GM21619 (cell line): ENCODE data around the gene MMS22L.

Experiments used
- ATAC-seq: cut with Tn5 transposase; IDR thresholded peaks from one replicate; pipeline ENCODE4 v1.9.1; 2021; ENCODE audit not compliant: unreplicated experiment

Gene MMS22L

DNA sequence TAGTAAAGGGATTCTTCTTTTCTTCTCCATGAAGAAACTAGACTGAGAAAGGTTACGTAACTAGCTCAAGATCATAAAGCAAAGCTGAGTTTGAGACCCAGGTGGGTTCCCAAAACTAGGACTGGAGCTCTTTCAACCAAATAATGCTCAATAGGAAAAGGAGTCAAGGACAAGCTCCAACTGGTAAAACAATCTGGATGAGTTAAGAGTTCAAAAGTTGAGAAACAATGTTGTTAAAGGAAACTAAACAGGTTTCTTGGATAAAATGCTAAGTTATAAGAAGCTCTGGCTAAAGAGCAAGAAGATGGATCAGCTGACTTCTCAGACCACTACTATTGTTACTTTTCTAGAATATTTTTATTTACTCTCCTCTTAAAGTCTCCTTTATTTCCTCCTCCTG, 137.3 kb downstream of the MMS22L start:
- ATAC-seq, result no peak

DNA sequence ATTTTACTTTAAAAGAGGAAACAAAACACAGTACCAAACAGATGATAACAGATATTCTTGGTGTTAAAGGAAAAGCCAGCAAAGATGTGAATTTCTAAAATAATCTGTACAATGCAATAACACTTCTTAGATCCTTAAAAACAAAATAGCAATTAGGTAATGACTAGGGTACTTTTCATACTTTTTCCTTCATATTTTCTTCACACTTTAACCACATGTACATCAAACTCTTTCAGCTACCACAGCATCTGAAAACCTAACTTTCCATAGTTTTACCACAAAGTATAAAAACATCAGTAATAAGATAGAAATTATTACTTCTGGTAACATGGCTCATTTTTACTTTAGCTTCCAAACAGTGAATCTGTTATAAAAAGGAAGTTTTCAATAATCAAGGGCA, 141.3 kb downstream of the MMS22L start:
- no peak for ATAC-seq

DNA sequence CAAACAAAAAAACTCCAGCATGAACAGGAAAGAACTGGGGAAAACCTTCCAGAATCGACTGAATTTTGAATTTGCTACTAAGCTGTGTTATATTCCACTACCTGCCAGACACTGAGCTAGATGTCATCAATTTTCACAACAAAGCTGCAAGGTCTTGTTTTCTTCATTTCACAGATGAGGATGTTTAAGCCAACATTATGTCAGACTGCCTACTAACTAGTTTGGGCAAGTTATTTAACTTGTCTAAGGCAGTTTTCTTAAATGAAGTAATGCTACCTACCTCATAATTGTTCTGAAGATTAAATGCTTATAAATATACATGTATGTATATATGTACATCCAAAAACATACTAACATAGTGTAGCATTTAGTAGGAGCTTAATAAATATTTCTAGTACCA, 144.4 kb downstream of the MMS22L start:
- ATAC-seq, result no peak

DNA sequence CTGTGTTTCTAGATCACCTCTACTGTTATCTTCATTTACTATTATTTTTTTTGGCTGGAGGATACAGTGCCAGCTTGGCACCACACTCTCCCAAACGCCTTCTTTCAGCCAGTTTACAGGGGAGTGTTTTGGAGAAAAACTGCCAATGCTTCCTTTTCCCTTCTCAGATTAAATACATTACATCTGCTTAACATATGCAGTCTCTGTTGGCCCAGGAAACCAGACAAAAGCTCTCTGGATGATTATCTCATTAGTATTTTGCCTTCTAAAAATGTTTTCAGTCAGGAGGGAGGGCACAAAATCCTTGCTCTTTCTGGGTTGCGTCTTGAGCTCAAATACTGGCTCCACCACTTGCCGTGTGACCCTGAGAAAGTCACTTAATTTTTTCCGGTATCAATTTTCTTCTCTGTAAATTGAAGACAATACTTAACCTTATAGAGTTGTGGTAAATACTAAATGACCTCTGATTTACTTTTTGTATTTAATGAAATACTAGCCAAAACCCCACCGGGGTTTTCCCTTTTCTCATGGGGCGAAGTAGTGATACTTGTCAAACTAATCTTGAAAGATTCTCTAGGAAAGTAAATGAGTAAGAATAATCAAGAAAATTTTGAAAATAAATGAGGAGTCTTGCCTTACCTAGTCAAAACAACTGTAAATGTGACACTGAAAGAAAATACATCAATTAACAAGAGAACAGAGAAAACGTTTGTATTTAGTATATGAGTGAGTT, 146.2 kb downstream of the MMS22L start:
- ATAC-seq, result peak; percentile 58

DNA sequence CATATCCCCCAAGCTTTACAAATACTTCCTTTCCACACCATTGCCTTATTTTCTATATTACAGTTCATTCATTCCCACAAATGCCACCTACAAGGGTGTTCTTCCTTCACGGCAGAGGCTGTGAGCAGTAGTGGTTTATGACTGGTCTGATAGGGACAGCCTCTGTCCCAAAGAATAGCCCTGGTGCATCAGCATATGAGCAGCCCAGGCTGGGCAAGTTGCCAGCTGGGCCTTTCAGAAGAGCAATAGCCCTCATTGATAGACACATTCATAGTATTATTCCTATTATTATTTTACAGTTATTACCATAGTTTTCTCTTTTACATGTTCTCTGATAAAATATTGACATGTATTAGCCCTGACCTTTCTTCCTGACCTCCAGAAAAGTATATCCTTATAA, 149.9 kb downstream of the MMS22L start:
- no peak for ATAC-seq

DNA sequence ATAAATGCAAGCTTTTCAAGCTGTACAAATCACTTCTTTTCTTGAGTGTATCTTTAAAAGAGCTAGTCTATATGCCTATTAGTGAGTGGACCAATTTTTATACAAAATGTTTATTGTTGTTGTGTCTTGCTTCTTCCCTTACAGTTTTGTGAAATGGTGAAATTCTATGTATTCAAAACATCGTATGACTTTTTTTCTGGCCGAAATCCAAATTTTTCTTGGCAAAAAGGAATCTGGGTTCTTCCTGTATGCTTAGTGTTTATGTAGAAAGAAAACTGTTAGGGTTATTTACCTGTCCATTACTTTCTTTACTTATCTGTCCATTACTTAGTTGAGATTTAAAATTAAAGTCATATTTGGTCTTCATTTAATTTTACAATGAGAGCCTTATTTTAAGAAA, 153.9 kb downstream of the MMS22L start:
- ATAC-seq, result no peak

DNA sequence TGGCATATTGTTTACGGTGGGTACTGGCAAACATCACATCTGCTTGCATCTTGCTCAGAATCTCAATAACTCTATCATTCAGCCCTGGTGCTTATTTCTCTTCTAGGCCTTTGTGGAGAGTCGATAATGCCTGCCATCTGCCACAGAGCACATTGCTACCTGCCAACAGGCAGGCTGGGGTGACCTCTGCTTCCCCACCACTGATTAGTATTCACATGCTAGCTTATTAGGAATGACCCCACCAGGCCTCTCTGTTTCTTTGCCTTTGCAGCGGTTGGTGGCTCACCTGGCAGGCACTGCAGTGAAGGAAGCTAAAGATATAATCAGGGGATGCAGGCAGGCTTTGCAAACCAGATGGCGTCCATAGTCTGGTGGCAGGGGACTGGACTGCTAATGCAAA, 154.5 kb downstream of the MMS22L start:
- no peak for ATAC-seq

DNA sequence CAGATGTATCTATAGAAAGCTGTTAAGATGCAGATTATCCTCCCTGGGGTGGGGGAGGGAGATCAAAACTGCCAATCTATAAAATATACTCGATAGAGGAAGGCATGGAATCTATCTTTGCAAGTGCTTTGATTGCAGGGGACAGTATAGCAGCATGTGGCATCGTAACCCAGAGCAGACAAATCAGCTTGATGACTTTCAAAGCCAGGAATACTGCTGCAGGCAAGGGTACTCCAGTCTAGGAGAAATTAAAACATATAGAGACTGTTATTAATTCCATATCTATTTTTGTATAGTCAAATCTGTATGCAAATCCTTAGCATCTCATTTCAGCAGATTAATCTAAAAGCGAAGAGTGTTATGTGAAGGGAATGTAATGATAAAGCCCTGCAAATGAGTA, 159.4 kb downstream of the MMS22L start:
- no peak for ATAC-seq

DNA sequence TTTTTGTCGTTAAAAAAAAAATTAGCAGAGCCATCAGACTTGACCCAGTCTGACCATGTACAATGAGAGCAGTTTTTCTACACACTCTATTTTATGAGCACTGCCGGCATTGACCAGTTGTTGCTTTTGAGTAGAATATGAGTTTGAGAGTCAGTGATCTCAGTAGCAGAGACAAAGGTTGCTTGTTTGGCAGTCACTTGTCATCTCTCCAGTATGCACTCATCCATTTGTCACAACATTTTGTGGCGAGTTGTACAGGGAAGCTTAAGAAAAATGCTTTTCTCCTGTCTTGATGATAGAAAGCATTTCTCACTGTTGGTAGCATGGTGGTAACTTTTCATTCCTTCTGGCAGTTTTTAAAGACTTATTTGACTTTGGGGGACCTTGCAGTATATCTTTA, 159.9 kb downstream of the MMS22L start:
- ATAC-seq, result no peak

DNA sequence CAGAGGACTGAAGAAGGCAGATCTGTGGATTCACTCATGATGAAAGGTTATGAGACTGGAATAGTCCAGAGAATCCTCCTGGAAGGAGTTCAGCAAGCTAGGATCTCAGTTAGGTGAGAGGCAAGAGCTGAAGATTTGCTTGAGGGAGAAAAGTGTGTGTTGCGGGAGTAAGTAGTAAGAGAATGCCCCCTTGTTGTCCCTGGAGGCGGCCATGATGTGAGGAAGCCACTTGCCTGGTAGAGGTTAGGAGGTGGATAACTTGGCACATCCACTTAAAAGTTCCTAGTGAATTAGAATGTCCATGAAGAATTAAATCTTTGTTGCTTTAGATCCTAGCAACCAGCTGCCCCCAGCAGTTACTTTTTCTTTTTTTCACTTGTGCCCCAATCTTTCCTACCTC, 162.5 kb downstream of the MMS22L start:
- no peak for ATAC-seq

DNA sequence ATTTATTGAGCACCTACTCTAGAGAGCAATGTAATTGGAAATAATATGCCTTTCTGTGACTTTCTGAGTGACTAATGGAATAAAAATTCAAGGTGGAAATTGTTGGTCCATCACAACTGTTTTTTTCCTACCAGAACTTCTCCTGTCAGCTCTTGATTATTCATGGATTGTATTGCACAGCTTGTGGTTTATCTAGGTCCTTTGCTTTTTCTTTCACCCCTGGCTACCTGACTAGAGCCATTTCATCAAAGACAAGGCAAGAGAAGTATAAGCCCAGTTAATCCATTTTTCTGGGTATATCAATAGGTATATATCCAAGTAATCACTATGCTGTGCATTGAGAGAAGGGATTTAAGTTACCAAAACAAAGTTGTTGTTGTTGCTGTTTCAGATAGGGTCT, 168.4 kb downstream of the MMS22L start:
- ATAC-seq, result no peak

DNA sequence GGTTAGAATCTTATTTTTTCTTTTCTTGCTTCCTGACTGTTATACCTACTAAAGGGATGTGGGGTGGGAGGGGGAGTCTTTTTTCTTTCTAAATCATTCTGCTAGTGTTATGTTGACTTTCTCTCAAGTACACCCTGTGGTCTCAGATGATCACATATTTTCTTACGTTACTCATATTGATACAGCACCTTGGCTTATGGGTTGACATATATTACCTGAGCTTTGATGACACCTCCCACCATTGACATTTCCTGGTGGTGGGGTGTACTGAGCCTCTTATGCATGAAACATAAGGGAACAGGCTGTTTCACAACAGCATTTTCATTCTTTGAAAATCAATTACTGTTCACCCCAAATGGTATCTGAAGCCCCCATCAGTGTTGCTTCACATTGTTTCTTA, 169.8 kb downstream of the MMS22L start:
- ATAC-seq, result no peak

DNA sequence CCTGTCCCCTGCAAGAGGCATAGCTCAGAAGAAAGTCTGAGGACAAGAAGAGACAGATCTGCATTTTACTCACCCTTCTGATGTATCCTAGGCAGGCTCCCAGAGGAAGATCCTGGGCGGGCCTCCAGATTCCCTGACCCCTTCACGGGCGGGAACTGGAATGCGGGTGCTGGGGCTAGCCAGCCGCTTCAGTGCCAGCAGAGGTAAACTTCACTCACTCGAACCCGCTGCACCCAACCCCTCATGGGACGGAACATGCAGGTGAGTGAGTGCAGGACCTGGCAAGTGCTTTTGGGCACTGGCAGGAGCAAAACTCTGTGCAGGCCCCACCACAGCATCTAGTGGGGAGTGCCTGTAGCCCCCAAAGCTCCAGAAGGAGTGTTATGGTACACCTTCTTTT, 171.8 kb downstream of the MMS22L start:
- ATAC-seq, result no peak

DNA sequence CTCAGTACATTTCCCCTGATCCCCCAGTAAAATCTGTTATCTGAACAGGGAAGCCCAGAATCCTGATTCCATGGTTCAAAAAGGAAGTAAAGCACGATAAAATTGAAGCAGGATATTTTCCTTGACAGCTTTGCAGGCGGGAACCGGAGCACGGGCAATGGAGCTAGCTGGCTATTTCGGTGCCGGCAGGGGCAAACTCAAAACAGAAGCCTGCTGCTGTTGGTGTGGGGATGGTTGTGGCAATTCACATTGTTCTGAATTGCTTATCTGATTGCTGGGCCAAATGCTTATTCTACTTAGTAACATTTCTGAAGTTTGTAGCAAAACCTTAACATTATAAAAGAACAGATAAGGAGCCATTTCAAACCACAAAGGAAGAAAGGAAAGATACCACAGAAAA, 172.4 kb downstream of the MMS22L start:
- no peak for ATAC-seq

DNA sequence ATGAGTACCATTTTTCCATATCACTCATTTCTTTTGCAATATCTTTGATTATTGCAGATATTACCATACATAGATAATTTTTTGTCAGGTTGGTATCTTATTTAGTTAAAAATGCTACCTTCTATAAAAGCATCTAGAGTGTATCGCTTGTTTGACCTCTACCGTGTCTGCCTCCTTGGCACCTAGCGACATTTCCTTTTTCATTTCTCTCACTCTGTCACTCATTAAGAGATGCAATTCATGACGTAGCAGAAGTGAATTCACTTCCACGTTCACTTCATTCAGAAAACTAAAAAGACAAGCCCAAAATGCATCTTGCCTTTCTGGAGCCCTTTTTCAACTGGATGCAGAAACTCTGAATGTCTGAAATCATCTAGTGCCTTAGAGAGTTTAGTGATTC, 172.9 kb downstream of the MMS22L start:
- no peak for ATAC-seq

DNA sequence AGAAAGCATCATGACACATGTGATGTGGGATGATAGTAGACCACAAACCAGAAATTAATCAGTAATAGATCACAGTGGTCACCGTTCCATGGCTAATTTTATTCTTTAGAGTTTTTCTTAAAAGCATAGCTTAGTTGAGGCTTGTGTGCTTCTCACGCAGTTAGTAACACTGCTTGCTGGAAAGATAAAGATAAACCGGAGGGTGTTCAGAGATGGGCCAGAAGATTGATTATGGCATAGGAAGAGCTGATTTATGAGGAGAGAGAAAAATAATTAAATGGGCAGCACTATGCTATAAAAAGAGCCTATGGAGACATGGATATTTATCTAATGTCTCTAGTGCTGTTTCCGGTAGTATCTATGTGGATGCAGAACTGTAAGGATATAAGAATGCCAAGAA, 173.6 kb downstream of the MMS22L start:
- ATAC-seq, result no peak

DNA sequence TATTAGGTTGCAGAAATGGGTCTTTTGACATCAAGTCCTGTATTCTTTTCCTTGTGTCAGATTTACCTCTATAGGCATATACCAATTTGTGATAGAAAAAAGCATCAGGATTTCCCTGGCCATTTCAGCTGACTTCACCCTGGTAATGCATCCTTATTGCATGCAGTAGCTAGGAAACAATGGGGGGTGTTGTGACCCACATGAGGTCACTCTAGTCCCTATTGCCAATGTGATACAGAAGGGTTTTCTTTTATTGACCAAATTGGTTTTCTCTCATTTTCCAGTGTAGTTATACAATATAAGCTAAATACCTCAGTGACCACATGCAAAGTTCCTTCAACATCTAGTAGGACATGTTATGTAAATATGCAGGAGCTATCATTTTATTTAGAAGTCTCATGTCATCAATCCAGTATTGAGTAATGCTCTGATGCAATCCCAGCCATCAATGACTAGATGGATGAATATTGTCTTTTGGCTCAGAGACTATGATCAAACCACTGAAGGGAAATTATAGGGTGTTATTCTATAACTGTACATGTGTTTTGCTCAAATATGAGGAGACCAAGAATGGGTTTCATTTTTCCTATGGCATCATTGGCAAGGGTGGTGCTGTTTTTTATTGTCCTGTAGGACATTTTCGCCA, 180.7 kb downstream of the MMS22L start:
- no peak for ATAC-seq

DNA sequence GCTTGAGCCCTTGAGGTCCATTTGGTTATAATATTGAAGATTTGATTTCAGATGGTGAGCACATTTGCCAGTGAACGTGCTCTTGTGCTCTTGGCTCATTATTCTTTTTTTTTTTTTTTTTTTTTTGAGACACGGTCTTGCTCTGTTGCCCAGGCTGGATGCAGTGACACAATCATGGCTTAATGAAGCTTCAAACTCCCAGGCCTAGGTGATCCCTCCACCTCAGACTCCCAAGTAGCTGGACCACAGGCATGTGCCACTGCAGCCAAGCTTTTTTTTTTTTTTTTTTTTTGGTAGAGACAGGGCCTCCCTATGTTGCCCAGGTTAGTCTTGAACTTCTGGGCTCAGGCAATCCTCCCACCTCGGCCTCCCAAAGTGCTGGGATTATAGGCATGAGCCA, 182.3 kb downstream of the MMS22L start:
- ATAC-seq, result no peak

DNA sequence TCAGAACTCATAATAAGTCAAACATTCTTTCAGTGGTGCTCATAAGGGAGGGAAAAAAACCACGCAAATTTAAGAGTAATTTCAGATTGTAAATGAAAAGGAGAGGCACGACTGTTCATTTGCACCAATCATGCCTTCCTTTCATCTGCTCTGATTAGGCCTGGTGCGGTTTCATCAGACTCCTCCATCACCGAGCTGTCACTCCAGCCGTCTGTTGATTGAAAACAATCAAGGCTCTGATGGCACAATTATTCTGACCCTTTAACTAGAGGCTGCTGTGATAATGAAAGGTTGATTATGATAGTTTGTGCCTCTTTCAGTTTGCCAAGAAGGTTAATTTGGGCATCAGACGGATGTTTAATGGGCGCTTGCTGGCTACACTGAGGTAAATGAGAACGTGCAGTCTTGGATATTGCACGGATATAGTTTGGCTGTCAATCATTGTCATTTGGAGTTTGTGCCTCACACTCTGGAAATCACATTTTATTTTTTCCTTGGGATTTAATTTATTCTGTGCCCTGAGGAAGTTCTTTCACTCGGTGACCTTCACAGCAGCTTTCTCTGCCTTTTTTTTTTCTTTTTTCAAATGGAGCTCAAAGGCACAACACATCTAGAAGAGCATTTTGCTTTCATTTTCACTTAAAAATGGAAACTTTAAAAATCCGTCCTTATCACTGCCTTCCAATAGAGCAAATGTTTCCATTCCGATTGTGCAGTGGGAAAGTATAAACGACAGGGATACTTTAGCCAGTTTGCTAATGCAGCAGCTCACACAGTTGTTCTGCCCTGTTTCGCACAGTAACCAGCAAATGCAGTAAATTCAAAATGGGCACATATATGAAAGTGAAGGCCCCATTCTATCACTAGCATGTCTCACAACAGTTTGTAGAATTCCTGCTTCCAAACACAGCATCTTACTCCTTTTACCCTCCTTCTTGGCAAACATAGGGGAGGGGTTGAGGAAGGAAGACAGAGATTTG, 185.7 kb downstream of the MMS22L start:
- ATAC-seq, result no peak

DNA sequence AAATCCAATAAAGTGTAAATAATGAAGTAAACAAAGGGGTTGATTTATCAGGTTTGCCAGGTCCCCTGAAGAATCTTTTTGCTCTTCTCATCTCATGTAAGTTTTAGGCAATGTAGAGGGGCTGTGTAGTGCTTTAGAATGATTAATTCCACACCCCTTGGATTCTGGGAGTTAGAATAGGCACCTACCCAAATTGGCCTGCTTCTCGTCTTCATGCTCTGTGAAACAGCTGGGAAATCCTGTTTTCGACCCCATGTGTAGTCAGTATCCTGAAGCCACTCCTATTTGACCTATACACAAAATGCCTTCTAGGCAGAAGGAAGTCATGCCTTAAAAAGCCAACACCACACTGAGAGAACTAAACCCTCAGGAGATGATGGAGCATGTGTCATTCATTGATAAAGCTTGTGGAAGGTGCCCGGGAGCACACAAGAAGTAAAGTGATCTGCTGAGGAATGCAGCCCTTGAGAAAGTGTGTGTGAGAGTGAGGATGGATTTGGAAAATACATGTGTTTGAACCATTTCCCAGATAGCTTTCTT, 187.6 kb downstream of the MMS22L start:
- no peak for ATAC-seq

DNA sequence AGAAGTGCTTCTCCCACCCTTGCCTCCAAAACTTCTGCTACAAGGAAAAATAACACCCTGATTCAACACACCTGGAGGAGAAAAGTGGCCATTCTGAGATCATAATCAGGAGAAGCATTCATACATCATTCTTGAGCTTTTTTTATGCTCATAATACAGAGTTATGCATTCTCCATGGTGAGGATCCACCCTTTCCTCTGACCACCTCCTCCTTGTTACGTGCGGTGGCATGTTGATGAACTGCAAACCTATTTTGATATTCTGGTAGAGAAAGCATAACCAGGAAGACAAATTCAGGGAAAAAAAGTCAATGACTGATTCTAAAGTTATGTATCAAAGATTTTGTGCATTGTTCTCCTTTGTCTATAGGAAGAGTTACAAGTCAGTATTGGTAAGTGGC, 188.6 kb downstream of the MMS22L start:
- ATAC-seq, result no peak
